ENCODE measurements around the gene PLCH1.

The PLCH1 gene

DNA sequence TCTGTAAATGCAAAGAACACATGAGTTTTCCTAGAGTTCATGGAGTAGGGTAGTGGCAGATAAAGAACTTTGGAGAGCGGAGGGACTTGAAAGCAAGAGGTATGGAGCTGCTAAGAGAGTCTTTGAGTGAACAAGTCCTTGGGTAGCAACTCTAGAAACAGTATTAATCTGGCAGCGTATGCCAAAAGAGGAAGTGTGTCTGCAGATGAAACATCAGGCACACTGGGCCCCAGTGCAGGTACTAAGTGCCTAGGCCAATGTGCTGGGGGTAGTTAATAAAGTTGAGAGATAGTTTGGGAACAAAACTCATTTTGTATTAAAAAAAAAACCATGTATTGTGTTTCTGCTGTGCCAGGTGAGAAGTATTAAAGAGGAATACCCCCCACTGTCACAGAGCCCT is 228.4 kb downstream of the PLCH1 start:
- no peak for DNase-seq (ENCODE audit: extremely low spot score)
- CTCF ChIA-PET = no interaction called here
- POLR2A ChIA-PET = no interaction called here
- no peak for TF ChIP-seq TARDBP (IDR thresholded peaks at IDR 0.05)

DNA sequence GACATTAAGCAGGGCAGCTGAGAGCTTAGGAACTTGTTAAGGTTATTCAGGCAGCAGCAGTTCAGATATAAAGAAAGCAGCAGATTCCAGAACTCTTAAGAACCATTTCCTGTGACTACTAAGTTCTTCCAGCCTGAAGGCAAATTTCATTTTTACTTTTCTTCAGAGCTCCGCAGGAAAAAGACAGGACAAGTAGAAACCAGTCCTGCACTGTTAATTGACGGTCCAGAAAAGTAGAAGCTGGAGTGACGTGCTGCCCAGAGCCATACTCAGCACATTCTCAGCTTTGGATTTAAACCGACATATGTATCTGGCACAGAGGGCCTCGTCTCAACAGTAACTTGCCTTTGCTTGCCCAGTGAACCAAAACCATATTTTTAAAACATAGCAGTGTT is 232.0 kb downstream of the PLCH1 start:
- ChIA-PET POLR2A (no interaction called here), CTCF (no interaction called here)
- TF ChIP-seq CTBP1 (IDR thresholded peaks at IDR 0.05; ENCODE audit: borderline replicate concordance) = no peak
- TF ChIP-seq FOXM1 (IDR thresholded peaks at IDR 0.05; ENCODE audit: borderline replicate concordance) = no peak
- no peak for TF ChIP-seq SP1 (IDR thresholded peaks at IDR 0.05)
- DNase-seq (ENCODE audit: extremely low spot score) = no peak

DNA sequence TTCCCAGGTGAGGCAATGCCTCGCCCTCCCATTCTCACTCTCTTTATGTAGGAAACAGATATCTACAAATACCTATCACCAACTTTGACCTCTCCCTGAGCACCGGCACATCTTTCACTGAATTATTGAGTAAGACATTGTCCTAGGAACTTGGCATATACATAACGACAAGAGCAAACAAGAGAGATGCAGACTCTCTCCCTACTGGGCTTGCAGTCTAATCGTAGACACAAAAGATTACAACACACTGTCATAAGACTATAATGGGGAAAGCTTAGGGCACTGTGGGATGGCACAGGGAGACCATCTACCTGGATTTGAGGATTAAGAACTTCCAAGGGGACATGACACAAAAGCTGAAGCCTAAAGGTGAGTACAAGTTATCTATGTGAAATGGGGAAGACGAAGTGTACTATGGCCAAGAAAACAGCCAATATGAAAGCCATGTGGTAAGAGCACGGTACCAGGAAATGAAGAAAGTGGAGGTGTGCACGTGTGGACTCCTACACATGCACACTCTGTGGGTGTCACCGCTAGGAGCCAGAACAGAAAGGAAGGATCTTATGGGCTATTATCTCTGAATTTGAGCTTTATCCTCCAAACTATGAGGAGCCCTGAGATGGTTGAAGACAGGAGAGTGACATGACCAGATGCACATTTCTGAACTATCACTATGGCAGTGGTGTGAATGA is 232.6 kb downstream of the PLCH1 start:
- no peak for DNase-seq (ENCODE audit: extremely low spot score)
- ChIA-PET POLR2A (no interaction called here), CTCF (no interaction called here)
- TF ChIP-seq NFRKB (IDR thresholded peaks at IDR 0.05) (no peak), BHLHE40 (IDR thresholded peaks at IDR 0.05; ENCODE audit: borderline replicate concordance) (no peak), ZNF384 (IDR thresholded peaks at IDR 0.05) (no peak), HDGF (IDR thresholded peaks at IDR 0.05; ENCODE audit: borderline replicate concordance) (no peak), FOXK2 (IDR thresholded peaks at IDR 0.05) (no peak)
- TF ChIP-seq, protein P1, sequence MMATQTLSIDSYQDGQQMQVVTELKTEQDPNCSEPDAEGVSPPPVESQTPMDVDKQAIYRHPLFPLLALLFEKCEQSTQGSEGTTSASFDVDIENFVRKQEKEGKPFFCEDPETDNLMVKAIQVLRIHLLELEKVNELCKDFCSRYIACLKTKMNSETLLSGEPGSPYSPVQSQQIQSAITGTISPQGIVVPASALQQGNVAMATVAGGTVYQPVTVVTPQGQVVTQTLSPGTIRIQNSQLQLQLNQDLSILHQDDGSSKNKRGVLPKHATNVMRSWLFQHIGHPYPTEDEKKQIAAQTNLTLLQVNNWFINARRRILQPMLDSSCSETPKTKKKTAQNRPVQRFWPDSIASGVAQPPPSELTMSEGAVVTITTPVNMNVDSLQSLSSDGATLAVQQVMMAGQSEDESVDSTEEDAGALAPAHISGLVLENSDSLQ (IDR thresholded peaks at IDR 0.05) = no peak

DNA sequence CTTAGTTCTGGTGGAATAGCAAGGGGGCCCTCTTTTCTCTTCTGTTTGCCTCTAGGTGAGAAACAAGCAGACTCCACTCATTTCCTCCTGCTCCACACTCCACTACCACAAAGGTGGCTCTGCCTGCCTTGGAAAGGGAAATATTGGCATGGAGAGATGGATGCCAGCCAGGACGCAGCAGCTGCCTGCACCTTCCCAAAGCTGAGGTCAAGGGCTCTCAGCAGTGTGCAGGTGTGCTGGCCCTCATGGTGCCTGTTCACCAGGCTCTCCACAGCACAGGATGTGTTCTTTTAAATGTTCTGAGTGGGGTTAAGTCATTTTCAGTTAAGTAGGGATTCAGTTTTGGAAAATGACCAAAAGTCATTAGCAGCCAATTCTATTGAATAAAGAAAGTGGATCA is 240.2 kb downstream of the PLCH1 start:
- ChIA-PET POLR2A (no interaction called here), CTCF (no interaction called here)
- no peak for DNase-seq (ENCODE audit: extremely low spot score)
- TF ChIP-seq CTBP1 (IDR thresholded peaks at IDR 0.05; ENCODE audit: borderline replicate concordance) = no peak
- no peak for TF ChIP-seq SUZ12 (IDR thresholded peaks at IDR 0.05)
- TF ChIP-seq ELF4 (IDR thresholded peaks at IDR 0.05) = no peak
- no peak for TF ChIP-seq L3MBTL2 (conservative IDR thresholded peaks at IDR 0.05)
- no peak for TF ChIP-seq NFRKB (IDR thresholded peaks at IDR 0.05)
- TF ChIP-seq FOXK2 (IDR thresholded peaks at IDR 0.05) = no peak
- TF ChIP-seq HDGF (IDR thresholded peaks at IDR 0.05; ENCODE audit: borderline replicate concordance) = no peak
- TF ChIP-seq BHLHE40 (IDR thresholded peaks at IDR 0.05; ENCODE audit: borderline replicate concordance) = no peak
- no peak for TF ChIP-seq ARNT (IDR thresholded peaks at IDR 0.05)
- TF ChIP-seq SP1 (IDR thresholded peaks at IDR 0.05) = no peak
- no peak for TF ChIP-seq LEF1 (IDR thresholded peaks at IDR 0.05; ENCODE audit: borderline replicate concordance)
- no peak for TF ChIP-seq TARDBP (IDR thresholded peaks at IDR 0.05)
- TF ChIP-seq, protein P1 (IDR thresholded peaks at IDR 0.05) = no peak
- TF ChIP-seq ZNF384 (IDR thresholded peaks at IDR 0.05) = no peak
- TF ChIP-seq FOXM1 (IDR thresholded peaks at IDR 0.05; ENCODE audit: borderline replicate concordance) = no peak
- no peak for TF ChIP-seq FOXA1 (IDR thresholded peaks at IDR 0.05)

DNA sequence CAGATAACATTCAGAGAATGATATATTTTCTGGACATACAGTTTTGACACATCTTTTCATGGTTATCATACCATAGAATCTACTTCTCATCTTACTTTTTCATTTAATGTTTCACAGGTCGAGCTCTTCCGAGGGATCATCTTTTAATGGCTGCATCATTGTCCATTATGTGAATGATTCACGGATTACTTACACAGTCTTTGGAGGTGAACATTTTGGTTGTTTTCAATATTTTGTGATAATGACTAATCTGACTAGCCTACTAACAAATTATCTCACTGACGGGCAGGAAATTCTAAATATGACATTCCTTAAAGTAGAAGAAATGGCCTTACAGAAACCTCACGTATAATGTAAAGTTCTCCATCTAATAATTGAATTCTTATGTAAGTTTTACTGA is 242.2 kb downstream of the PLCH1 start:
- ChIA-PET CTCF (no interaction called here), POLR2A (no interaction called here)
- no peak for DNase-seq (ENCODE audit: extremely low spot score)
- TF ChIP-seq LEF1 (IDR thresholded peaks at IDR 0.05; ENCODE audit: borderline replicate concordance) = no peak
- TF ChIP-seq ARNT (IDR thresholded peaks at IDR 0.05) = no peak
- TF ChIP-seq, protein P1 (IDR thresholded peaks at IDR 0.05) = no peak
- no peak for TF ChIP-seq HDGF (IDR thresholded peaks at IDR 0.05; ENCODE audit: borderline replicate concordance)
- no peak for TF ChIP-seq ZNF384 (IDR thresholded peaks at IDR 0.05)
- TF ChIP-seq ELF4 (IDR thresholded peaks at IDR 0.05) = no peak
- no peak for TF ChIP-seq SUZ12 (IDR thresholded peaks at IDR 0.05)
- no peak for TF ChIP-seq FOXA1 (IDR thresholded peaks at IDR 0.05)
- no peak for TF ChIP-seq NFRKB (IDR thresholded peaks at IDR 0.05)
- TF ChIP-seq FOXM1 (IDR thresholded peaks at IDR 0.05; ENCODE audit: borderline replicate concordance) = no peak

DNA sequence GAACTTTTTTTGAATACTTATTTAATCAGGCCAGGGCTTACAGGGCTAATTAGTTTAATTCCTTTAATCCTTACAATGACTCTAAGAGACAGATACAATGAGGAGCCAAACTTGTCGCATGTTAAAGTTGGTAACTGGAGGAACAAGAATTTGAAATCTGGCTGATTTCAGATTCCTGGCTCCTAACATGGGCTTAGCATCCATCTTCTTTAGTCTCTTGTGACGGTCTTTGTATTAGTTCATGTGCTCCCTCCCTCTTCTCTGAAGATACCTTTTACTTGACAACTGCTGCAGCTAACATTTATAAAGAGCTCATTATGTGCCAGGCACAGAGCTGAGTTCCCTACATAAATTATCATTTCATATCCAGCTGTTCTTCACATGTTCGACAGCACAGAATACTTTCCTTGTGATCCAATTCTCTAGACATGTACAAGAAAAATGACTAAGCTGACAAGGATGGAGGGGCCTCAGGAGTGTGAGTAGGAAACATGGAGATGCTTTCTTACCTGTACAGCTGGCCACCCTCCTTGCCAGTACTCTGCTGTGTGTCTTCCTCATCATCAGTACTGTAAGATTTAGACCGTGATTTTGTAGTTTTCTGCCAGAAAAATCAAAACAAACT is 244.6 kb downstream of the PLCH1 start:
- TF ChIP-seq, protein P1 (IDR thresholded peaks at IDR 0.05) = no peak
- TF ChIP-seq BHLHE40 (IDR thresholded peaks at IDR 0.05; ENCODE audit: borderline replicate concordance) = no peak
- TF ChIP-seq CTBP1 (IDR thresholded peaks at IDR 0.05; ENCODE audit: borderline replicate concordance) = no peak
- no peak for TF ChIP-seq HDGF (IDR thresholded peaks at IDR 0.05; ENCODE audit: borderline replicate concordance)
- TF ChIP-seq ZNF384 (IDR thresholded peaks at IDR 0.05) = no peak
- TF ChIP-seq SUZ12 (IDR thresholded peaks at IDR 0.05) = no peak
- TF ChIP-seq ELF4 (IDR thresholded peaks at IDR 0.05) = no peak
- TF ChIP-seq LEF1 (IDR thresholded peaks at IDR 0.05; ENCODE audit: borderline replicate concordance) = no peak
- TF ChIP-seq TARDBP (IDR thresholded peaks at IDR 0.05) = no peak
- TF ChIP-seq FOXK2 (IDR thresholded peaks at IDR 0.05) = no peak
- TF ChIP-seq FOXM1 (IDR thresholded peaks at IDR 0.05; ENCODE audit: borderline replicate concordance) = no peak
- TF ChIP-seq FOXA1 (IDR thresholded peaks at IDR 0.05) = no peak
- DNase-seq (ENCODE audit: extremely low spot score) = no peak
- ChIA-PET POLR2A (no interaction called here), CTCF (no interaction called here)
